HG03442 (cell line): ENCODE measurements around the gene NAV2.
A peak's percentile ranks its signal among the peaks of the same experiment; 100 is the strongest.
"Not testable (repeated sequence)": the region's sequence is repeated elsewhere in the genome, so short reads cannot be mapped to it uniquely, and the experiment has no call there.

Source experiments
- ATAC-seq: cut with Tn5 transposase; IDR thresholded peaks from one replicate; pipeline ENCODE4 v1.9.1; 2021; ENCODE audit warnings: mild to moderate bottlenecking, moderate library complexity; ENCODE audit not compliant: unreplicated experiment

NAV2 gene

DNA sequence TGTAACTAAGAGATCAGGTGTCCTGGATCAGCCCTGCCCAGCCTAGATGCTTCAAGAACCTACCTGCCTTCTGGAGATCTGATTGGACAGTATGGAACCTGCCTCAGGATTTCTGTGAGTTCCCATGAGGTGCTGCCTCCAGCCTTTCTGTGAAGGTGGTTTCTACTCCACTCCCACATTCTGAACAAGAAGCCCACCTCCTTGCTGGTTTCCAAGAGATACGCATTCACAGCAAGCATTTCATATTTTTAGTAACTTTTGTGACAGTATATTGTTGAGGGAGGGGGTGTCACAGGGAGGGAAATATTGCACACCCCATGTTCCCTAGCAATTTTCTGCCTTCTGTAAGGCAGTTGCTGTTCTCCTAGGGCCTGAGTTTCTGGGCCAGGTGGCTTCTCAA lies 204.4 kb downstream of the NAV2 start:
- ATAC-seq, result no peak

DNA sequence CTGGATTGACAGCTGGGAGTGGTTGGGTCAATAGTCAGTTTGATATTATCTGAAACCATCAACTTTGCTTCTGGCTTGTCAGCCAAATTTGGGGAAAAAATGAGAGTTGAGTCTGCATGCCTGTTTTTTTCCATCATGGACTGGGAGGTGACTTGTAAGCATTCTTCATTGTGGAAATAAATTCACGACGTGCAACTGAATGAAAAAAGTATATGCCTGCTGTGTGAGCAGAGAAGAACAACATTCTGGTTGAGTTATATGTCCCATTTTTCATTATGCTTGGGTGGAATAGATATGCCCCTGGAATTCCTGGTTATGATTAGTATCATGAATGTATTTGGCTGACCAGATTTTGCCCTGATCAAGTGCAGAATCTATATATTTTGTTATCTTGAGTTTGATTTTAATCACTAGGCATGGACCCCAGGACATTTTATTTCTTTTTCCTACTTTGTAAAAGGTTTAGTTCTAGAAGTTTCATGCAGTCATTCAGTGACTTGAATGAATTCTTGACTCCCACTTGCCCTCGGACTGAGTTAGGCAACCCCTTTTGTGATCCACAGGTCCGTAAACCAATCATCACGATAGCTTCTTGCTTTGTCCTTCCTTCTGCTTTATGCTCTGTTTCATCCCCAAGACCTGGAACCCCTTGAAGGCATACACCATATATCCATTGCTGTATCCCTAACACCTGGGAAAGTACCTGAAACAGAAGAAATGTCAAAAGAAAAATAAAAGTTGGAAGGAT lies 205.8 kb downstream of the NAV2 start:
- no peak for ATAC-seq

DNA sequence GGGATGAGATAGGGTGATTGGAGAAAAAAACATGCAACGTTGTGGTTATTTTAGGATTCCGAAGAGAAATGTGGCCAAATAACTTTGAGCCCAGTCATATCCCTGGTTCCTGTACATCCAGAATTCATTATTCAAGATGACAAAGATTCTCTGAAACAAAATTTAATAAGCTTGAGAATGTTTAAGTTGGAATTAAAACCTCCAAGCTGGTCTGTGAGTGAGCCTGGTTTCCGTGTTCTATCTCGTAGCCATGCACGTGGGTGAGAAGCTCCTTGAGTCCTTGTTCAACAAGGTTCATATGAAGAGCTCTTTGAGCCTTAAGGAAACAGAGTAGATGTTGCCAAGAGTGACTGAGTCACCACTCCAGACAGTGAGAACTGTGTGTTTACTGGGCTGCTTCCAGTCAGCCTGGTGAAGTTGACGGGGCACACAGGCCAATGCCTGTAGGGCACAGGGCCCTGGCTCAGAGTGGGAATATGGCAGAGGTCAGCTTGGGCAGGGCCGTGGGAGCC lies 206.5 kb downstream of the NAV2 start:
- ATAC-seq, result no peak

DNA sequence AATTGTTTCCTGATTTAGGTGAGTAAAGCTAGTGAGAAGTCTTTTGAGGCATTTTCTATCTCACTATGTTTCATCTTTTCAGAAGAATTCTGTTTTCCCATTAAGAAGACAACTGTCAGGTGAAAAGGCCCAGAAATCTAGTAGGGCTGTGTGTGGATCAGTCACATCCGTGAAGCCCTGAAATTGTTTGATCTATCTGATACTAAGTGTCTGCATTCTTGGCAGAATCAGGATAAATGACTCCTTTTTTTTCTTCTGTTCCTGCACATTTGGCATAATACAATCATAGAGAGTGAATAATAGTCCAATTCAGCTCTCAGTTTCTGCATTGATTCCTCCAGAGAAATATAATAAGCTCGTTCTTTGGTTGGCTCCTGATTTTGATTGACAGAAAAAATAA lies 208.3 kb downstream of the NAV2 start:
- no peak for ATAC-seq

DNA sequence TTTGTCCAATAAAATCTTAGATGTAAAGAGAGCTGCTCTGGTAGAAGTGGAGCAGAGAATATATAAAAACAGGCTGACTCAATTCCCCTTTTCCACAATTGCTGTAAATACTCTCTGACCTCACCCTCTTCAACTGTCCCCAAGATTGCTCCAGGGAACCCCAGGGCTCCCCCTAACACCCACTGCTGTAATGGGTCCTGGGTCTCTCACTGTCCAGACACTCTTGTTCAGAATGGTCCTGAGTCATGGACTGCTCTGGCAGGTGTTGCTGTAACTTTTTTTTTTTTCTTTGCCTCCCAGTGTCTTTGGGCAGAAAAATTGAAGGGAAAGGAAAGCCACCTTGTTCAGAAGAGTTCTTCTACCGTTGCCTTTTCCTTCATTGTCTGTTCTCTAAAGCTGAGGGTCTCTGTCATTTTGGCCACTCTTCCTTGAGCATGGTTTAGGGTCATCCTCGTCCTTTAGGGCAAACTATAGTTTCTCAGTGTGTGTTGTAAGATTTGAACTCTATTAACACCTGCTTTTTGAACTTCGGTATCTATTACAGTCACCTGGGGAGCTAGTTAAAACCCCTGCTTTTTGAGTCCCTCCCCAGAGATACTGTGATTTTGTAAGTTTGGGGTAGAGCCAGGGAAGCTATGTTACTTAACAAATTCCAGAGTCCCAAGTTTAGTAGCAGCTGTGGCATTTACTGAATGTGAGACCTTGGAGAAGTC lies 209.5 kb downstream of the NAV2 start:
- ATAC-seq, result no peak

DNA sequence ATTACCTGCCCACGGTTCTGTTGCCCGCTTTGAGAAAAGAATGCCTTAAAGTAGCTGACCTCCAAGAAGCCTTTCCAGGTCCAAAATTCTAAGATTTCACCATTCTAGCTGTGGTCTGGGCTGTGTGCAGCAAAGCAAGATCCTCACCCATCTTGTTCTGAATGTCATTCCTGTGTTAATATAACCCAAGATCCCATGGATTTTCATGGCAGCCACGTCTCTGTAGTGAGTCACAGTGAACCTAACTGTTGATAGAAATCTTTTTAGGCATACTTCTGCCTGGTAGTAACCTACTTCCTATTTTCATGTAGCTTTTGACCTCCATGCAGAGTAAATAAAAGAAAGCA lies 210.0 kb downstream of the NAV2 start:
- ATAC-seq, result no peak

DNA sequence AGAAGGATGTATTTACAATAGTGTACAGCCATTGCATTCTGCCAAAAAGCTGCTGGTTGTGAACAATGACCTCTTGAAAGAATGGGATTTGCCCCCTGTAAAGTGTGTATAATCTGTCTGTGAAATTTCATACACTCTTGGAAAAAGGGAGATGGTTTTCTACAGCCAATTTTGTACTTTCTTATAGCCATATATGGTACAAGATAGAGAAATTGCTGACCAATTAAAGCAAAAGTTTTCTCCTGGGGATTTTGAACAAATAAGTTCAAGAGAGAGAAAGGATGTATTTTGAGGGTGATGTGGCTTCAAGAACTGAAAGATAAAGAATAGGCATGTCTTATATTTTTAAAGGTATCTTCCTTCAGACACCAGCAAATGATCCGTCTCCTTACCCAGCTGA lies 211.0 kb downstream of the NAV2 start:
- no peak for ATAC-seq

DNA sequence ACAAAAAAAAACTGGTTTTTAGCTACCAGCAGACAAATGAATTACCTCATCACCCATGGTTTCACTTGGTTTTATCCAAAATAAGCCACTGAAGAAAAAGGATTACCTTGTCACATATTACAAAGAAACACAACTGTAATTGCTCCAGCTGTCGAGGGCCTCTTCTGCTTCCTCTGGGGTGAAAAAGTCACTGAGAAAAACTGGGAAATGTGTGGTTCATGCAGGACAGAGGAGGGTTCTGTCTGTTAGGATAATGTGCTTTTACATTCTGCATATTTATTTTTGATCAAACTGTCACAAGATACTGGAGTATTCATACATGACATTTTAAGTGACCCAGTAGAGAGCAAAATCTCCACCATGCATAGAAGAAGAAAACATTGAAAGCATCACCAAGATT lies 211.7 kb downstream of the NAV2 start:
- ATAC-seq, result no peak

DNA sequence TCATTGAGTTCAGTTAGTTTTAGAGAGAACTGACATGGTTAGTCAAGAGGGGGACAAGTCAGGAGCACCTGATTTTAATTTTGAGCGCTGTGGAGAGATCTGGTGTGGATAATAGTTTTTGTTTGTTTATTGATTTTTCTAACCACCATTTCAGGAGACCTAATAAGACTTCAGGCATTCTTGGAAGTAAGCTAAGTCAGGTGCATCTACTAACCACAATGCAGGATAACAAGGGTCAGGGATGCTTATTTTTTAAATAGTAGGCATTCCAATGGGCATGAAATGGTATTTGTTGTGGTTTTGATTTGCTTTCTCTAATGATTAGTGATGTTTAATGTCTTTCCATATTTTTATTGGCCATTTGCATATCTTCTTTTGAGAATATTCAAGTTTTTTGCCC lies 212.1 kb downstream of the NAV2 start:
- no peak for ATAC-seq

DNA sequence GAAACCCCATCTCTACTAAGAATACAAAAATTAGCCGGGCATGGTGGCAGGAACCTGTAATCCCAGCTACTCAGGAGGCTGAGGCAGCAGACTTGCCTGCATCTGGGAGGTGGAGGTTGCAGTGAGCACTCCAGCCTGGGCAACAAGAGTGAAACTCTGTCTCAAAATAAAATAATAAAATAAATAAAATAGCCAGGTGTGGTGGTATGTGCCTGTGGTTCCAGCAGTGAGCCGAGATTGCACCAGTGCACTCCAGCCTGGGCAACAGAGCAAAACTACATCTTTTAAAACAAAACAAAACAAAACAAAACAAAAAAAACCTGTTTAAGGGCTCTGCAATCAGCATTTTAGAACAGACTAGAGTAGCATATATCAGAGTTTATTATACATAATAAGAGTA lies 214.8 kb downstream of the NAV2 start:
- ATAC-seq, result not testable (repeated sequence)

DNA sequence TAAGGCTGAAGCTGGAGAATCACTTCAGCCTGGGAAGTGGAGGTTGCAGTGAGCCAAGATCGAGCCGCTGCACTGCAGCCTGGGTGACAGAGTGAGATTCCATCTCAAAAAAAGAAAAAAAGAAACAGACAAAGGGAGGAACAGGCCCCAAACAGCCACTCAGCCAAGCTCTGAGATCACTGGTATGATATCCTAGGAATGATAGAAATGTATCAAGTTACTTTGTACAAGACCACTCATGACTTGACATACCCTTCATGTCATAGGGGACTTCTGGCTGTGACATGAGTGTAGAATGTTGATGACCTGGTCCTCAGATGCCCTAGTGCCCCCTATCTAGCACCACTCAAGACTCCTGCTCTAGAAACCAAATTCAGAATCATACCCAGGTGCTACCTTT lies 216.5 kb downstream of the NAV2 start:
- ATAC-seq, result no peak

DNA sequence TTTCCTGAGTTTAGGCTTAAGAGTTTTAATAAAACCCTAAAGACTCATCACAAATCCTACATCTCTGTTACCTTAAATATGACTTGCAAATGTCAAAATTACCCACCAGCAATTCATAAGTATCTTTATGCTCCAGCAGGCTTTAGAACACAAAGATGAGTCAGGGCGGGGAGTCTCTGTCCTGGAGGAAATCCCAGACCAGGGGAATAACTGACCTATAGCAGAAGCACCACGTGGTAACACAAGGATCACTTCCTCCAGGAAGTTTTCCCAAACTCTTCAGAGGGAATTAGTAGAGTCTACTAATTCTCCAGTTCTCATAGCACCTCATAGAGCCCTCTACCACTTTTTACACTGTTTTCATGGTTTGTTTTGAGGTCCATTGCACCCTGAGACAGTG lies 217.0 kb downstream of the NAV2 start:
- ATAC-seq, result no peak

DNA sequence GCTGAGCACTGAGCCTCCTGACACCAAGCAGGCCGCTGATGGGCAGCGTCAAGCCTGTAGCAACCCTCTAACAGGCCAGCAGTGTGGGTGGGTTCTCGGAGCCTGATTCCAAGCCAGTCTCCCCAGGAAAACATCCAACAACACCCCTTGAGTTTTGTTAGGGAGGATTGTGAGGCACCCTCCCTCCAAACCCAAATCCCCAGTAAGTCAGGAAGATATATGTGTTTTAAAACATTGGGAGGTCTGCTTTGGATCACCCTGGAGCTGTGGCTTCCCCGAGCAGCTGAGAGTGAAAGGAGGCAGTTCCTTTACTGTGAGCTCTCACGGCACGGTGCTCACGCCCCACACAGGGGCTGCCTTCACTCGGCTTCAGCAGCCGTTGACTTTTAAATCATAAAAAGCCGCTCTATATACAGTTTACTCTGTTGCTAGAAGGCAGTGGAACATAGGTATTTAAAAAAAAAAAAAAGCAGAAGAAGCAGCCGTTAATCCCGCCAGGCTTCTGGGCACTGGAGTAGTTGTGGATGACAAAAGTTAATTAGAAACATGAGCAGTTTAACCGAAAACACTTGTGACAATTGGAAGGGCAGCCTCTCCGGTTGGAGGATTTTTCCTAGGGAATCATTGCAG lies 218.6 kb downstream of the NAV2 start:
- no peak for ATAC-seq

GRCh38 chr11:19931771-19932369 lies 219.2 kb downstream of the NAV2 start:
- ATAC-seq, result no peak

GRCh38 chr11:19933132-19933735 lies 220.6 kb downstream of the NAV2 start:
- no peak for ATAC-seq

DNA sequence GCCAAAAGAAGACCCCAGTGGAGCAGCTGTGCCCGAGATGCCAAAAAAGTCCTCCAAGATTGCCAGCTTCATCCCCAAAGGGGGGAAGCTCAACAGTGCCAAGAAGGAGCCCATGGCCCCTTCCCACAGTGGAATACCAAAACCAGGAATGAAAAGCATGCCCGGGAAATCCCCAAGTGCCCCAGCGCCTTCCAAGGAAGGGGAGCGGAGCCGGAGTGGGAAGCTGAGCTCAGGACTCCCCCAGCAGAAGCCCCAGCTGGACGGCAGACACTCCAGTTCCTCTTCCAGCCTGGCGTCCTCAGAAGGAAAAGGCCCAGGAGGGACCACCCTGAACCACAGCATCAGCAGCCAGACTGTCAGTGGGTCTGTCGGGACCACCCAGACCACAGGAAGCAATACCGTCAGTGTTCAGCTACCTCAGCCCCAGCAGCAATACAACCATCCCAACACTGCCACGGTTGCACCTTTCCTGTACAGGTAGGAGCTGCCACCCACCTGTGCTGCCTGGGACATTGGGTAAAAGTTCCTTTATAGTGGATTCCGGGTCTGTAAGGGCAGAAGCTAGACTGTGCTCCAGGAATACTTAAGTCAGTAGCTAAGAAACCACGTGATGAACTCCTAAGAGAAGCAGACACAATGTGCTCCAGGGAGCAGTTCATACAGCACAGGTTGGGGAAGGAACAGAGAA lies 221.3 kb downstream of the NAV2 start:
- ATAC-seq, result no peak

DNA sequence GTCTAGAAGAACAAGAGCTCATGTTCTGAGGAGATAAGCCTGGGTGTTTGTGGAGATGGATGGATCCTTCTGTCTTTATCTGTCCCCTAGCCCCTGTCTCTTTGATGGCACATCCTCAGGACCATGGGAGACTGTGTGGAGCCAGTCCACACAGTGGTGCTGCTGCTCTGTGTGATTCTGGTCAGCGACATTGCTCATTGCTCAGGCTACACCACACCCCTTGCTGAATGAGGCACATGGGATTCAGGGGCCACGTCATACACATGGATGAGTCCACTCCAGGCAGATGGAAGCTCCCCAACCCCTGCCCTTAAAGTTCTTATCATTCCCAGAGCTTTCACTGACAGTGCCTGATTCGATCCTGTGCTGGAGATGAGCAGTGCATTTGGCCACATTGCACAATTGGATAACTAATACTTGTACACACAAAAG lies 222.2 kb downstream of the NAV2 start:
- ATAC-seq, result no peak

GRCh38 chr11:19935507-19935906 lies 222.9 kb downstream of the NAV2 start:
- ATAC-seq, result no peak

DNA sequence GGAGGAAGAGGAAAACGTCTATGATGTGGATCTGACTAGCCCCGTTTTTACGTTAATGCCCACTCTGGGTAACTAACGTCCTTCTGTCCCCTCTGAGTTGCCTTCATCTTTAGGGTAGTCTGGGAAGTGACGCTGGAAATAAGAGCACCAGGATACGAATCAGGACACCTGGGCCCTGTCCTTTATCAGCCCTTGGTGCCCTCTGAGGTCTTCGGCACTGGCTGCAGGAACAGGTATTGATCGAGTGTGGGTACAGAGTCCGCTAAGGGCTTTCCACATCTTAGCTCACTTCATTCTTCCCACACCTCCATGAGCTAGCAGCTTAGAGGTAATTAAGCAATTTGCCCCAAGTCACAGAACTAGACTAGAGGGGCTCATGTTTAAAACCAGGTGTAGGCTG lies 223.8 kb downstream of the NAV2 start:
- no peak for ATAC-seq

GRCh38 chr11:19938169-19938856 lies 225.7 kb downstream of the NAV2 start:
- ATAC-seq, result peak; percentile 78
